GM12801 (cell line): ENCODE measurements around the gene LCAT.

Experiments
- CTCF ChIP-seq: IDR thresholded peaks from one replicate; pipeline ENCODE4 v1.5.1; 2011; ENCODE audit warnings: control low read depth; ENCODE audit not compliant: insufficient read length; ENCODE audit errors: extremely low read depth

Gene LCAT

GRCh38 chr16:67935402-67936123 is 8.4 kb downstream of the LCAT start:
- TF ChIP-seq CTCF = no peak

- no peak for TF ChIP-seq CTCF
Measured at GRCh38 chr16:67935101-67935401, 8.9 kb downstream of the LCAT start.

DNA sequence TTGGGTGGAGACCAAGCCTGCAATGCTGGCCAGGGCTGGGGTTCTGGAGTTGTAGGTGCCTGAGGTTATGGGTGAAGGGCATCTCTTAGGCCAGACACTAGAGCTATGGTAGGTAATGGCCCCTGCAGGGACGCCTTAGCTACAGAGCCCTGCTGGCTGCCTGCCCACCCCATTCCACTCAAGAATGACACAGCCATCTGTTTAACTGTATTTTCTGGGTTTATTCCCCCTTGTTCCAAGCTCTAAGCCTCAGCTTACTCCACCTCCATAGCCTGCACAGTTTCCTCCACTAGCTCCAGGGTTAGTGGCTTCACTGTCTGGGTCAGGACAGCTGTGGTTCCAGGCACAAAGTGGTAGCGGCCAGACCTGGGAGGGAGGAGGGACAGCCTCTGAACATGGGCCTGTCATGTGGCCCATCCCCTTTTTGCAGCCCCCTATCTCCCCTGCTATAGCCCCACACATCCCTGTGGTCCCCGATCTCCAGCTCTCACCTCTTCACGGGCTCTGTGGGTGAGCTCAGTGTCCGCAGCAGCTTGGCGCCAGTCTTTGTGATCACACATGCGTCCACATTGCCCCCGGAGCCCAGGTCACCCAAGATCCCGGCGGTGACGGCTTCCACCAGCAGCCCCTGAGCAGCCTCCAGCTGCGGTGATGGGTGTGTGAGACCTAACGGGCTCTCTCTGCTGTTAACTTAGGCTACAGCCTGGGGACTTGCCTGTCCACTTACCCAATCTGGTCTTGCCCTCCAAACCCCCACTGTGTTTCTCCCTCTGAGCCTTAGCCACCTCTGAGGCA is 9.4 kb downstream of the LCAT start:
- TF ChIP-seq CTCF = no peak

DNA sequence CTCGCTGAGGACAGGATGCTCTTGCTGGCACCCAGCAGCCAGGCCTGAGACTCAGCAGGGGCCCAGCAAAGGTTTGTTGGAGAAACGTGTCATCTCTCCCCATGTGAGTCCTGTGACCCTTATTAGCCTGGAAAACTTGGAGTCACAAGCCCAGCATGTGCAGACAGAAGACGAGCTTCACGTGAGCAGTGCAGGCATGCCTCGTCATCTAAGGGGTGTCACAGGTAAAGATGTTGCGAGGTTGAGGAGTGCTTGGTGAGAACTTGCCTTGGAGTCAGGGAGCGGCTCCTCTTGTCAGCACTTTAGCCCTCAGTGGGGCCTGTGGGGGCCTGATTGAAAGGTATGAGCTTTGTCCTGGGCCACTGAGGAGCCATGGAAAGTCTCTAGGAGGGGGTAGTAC is 10.1 kb downstream of the LCAT start:
- no peak for TF ChIP-seq CTCF

GRCh38 chr16:67932462-67932840 is 11.5 kb downstream of the LCAT start:
- TF ChIP-seq CTCF = no peak

- TF ChIP-seq CTCF = no peak
Measured at GRCh38 chr16:67931712-67932461, 12.0 kb downstream of the LCAT start, which contains the start of gene CTRL. CTRL (minus strand) TSS chr16:67931862; CDS start chr16:67931852, 10 bp downstream.

GRCh38 chr16:67930678-67931211 is 13.2 kb downstream of the LCAT start:
- no peak for TF ChIP-seq CTCF
